ENCODE data around the gene PYCR2.
A peak's percentile ranks its signal among the peaks of the same experiment; 100 is the strongest.

PYCR2 gene

DNA sequence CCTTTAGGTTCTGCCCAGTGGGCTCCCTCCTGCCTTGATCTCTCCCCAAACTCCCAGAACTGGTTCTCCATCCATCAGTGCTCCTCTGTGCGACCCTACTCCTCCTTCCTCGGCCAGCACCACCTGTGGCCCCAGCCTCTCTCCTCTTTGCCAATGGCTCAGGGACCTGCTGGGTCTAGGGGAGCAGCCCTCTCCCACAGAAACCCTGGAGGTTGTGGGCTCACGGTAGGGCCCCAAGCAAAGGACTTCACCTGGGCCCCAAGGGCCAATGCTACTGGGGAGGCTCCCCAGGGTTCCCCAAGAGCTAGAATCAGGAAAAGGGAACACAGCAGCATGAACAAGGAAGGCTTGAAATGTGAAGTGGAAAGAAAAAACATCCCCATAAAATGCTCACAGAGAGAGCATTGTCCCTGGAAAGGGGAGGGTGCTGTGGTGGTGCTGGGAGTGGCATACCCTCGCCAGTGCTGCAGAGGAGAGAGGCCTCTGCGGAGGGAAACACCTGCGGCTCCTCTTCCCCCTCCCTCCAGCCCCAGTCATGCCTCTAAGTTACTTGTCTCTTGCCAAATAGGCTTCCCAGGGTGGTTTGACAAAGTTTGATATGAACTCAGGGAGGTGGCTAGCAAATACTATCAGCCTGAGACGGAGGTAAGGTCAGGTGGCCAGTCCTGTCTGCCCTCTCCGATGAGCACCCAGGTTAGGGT is 44.4 kb downstream of the PYCR2 start:
- peak in 27 of 56 donors; percentile 12 to 73 (median 48) for DNase-seq

DNA sequence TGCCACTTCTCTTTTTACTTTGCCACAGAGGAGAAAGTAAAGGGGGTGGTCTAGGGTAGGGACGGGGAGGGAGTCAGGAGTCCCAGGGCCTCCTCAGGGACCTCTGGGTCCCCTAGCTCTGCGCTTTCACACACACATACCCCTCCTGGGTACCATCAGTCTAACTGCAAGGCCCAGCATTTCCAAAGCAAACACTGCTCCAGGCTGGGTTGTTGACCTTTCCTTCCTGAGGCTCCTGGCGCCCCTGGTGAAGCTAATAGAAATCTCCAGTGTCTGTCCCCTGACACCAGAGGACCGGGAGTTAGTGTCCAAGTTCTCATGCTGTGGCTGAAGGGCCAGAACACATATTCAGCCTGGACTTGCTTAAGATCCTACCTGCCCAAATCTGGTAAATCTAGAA is 45.8 kb downstream of the PYCR2 start:
- no peak for DNase-seq

DNA sequence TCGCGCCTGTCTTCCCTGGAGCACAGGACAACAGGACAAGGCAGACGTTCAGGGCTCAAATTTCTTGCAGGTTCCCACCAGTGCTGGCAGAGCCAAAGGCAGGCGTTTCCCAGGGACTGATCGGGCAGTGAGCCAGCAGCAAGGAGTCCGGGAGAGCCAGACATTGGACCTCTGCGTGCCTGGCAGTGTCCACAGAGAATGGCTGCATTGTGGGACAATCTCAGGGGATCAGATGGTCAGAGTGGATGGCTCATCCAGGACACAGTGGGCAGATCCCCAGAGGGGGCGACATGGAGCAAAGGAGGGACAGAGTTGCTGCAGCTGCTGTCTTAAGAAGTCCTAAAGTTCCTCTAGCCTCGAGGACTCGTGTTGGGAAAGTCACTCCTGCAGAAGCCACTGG is 46.5 kb downstream of the PYCR2 start:
- DNase-seq, result peak; percentile 32 to 96 (median 82)

DNA sequence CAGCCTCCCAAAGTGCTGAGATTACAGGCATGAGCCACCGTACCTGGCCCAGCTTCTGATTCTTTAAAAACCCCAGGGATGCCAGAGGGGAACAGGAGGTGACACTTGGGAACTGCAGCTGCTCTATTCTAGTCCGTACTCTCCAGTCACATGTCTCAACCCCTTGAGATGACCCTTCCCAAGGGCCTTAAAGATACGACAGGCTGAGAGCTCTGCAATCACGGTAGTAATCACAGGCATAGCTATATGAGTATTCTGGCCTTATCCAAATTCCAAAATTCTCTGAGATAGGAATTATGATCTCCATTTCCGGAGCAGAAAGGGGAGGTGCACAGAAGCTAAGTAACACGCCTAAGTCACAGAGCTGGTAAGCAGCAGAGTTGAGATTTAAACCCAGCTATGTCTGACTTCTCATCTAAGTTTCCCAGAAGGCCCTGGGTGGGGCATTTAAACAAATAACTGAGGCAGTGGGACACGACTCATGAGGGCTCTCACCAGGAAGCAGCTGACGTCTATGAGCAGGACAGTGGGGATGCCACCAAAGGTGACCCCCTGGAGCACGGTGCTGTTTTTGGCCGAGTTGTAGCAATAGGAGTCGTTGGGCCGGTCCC is 47.0 kb downstream of the PYCR2 start:
- peak in 1 of 56 donors; percentile 64 for DNase-seq

DNA sequence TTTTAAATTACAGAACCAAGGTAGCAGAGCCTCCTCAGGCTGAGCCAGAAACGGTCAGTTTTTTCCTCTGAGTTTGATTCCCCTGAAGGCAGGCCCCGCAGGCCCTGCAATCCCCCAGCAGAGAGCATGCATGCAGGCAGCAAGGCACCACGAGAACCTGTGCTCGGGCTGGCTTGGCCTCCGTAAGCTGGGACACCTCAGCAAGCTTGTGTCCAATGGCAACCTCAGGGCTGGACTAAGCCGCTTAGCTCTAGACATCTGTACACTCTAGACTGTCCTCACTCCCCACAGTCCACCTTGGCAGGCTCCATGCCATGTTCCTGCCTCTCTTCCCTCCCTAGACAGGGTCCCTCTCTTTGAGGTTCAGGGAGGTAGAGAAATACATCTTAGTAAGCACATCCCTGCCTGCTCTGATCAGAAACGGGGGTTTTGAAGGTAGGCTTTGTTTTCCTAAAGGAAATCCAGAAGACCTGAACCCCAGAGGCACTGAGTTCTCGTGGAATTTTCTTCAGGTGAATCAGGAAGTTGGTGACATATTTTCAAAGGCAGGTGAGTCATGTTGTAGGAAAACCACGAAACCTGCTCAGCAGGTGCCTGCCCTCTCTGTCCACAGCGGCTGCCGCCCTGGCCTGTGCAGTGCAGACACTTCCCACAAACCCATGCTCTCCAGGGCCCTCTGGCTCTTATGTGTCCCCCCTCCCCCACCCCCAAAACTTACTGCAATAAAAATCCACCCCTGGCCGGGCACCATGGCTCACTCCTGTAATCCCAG is 48.8 kb downstream of the PYCR2 start:
- DNase-seq, result no peak

DNA sequence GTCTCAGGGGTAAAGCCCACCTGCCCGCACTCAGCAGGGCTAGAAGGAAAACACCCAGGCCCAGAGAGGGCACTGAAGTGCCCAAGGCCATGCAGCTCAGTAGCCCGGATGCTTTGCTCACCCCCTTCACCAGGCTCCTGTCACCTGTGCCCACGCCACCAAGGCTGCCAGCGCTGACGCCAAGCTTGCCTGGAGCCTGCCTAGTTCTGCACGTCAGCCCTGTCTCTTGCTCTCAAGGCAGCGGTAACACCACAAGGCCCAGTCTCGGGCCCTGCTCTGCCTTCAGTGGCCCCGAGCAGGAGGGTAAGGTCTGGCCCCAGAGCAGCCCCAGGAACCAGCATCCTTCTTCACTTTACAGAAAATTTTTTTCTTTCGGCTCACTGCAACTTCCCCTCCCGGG is 49.6 kb downstream of the PYCR2 start:
- no peak for DNase-seq

DNA sequence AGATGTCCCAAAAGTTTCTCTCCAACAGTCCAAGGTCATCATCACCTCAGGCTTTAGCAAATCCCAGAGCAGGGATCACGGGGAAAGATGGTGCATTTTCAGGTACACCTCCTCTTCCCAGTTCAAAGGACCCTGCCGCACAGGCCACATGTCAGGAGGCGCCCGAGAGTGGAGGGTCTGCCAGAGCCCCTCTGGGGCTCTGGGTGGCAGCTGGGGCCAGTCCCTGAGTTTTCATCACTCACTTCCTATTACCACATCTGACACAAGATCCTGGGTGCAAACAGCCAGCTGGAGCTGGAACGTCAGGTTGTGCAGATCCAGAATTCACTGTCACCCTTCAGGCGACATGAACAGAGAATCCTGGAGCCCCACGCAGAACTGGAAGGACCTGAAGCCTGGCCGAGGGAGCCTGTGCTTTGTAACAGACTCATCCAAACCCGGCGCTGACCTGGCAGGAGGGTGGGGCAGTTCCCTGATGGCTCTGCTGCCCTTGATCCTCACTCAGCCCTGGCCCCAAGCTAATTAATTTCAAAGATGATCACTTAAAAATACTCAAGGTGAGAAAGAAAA is 50.7 kb downstream of the PYCR2 start:
- DNase-seq, result no peak

DNA sequence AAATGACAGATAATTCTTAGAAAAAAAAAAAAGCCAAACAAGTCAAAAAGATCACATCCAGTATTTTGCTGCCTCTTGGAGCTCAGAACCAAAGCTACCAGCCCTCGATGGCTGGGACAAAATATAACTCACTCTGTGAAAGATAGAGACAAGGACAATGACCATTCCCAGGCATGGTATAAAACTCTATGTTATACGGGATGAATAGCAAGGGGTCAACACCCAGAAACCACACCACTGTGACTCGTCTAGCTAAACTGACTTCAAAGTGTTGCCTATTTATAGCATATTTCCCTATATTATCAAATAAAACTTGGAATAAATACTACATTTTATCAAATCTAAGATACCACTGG is 52.0 kb downstream of the PYCR2 start:
- no peak for DNase-seq

DNA sequence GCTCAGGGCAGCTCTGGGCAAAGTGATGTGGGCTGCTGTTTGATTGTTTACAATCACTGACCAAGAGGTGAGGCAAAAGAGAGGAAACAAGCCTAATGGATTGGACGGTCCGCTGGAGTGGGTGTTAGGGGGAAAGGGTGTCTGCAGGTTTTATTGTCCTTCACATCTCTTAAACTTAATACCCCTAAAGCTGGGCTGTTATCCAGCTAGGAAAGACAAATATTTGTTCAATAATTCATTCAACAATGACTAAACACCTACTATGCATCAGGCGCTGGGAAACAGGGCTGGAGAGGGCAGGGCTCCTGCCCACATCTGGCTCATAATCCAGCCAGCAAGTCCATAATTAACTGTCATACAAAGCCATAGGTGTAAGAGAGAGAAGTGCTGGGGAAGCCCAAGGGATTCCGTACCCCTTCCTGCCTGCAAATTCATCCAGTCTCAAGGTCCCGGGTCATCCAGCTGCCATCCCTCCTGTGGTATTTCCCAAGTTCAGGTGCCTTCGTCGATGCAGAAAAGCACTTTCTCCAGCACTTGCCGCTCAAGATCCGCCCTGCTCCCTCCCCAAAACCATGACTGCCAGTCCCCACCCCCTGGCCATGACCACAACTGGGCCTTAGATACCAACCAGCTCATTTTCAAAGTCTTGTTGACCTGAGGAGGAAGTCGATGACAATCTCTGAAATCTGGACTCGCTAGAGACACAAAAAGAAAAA is 52.5 kb downstream of the PYCR2 start:
- DNase-seq, result no peak

DNA sequence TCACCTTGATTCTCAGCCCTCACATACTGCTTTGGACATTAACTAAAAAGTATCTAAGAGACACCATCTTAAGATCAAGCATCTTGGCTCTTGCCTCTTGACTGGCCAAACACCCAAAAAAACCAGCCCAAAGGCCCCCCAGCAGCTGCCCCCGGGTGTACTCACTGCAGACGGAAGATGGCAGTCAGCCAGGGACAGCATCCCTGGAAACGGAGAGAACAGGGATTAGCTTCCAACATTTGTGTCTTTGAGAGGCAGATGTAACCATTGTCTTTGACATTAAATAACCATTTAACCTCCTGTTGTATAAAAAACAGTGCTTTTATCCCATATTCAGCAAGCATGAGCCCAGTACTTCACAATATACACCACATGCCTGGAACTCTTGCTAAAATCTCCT is 53.1 kb downstream of the PYCR2 start:
- DNase-seq, result peak in 6 of 56 donors; percentile 16 to 45 (median 28)

Data from amygdala (tissue), 56 donors.